ENCODE data around the gene NMT2.

NMT2 gene

DNA sequence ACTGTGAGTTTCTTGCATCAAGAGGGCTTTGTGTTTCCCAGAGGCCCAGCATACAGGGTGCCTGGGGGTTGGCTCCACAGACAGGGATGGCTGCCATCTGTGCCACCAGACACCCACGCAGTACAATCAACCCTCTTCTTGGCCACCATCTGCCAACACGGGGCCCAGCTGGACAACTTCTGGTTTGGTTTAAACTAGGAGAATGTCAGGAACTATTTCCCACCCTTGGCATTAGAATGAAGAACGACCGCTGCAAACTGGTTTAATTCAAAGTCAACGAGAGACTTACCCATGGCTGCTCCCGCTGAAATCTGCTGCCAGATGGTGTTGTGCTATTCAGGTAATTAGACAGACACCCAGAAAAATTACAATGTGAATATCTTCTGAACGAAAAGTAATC lies 27.8 kb downstream of the NMT2 start:
- DNase-seq = no peak

DNA sequence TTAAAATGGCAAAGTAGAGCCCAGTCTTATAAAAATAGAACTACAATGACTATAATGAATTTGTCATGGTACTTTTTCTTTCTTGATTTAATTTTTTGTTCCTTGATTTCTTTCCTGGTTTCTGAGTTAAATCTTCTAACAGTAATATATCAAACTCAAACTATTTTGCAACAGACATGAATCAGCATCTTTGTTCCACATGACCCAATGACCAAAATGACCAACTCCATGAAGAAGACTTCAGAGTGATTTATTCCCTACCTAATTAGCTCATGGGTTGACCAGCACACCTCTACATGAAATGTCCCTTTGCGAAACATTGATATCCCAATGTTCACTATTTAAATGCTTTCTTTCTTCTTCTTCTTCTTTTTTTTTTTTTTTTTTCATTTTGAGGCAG lies 30.9 kb downstream of the NMT2 start:
- no peak for DNase-seq

- DNase-seq = no peak
Observed at GRCh38 chr10:15137036-15137359, 31.5 kb downstream of the NMT2 start.

- no peak for DNase-seq
Observed at GRCh38 chr10:15136129-15137035, 32.1 kb downstream of the NMT2 start.

DNA sequence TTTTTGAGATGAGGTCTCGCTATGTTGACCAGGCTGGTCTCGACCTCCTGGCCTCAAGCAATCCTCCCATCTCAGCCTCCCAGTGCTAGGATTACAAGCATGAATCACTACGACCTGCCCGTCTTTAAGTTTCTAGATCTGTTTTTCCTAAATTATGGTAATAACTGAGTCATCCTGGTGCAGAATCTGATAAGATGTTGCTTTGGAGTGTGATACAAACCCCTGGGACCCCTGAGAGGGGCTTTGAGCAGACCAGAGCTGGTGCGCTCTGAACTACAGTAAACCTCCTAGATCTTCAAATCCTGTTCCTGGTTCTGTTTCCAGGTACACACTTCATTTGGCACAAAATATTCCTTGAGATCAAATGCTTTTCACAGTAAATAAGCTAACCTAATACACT lies 37.2 kb downstream of the NMT2 start:
- no peak for DNase-seq

DNA sequence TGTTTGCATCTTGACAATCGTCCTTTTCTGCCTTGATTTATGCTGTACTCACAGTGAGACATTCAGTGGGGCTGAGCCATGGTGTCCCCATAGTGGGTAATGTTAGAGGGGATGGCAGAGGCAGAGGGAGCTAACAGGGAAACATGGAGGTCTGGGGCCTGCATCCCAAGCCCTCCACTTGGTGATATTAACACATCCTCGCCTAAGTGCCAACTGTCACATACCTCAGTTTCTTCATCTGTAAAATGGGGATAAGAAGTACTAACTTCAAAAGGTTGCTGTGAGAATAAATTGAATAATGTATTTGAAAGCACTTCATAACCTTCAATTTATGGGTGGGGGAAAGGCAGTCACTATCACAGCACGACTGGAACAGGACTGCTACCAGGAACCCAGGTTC lies 43.6 kb downstream of the NMT2 start:
- DNase-seq = no peak

DNA sequence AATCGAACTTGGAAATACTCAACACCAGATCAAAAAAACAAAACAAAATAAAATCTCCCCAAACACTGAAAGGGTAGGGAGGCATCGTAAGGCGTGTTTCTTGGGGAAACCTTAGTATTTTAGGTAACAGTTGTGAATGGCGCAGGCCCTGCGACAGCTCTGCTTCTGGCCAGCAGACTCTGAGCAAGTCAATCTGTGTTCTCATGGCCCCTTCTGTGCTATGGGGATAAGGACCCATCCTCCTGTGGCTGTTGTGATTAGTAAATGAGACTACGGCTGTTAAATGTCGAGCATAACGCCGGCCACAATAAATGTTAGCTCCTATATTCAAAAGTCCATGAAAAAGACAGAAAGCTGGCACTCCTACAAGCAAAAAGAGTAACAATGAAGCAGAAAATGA lies 44.3 kb downstream of the NMT2 start:
- no peak for DNase-seq

DNA sequence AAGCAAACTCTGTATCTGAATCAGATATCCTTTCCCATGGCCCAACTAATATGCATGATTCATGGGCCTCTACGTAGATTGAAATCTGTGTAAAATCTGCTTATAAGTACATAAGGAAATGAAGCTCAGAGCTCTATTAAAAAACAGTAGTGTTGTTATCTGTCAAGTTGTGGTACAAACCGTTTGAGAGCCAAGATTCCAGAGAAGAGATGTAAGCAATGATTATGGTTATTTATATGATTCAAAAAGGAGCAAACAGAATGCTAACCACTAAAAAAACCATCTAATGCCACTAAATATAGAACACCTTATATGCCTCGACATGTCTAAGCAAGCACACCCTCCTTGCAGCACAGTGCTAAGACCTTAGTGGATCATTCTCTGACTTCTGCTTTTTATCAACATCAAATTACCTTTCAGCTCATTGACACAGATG lies 44.7 kb downstream of the NMT2 start:
- DNase-seq = no peak

GRCh38 chr10:15122477-15123030 lies 45.9 kb downstream of the NMT2 start:
- no peak for DNase-seq

- no peak for DNase-seq
Observed at GRCh38 chr10:15121707-15122106, 46.8 kb downstream of the NMT2 start.

DNA sequence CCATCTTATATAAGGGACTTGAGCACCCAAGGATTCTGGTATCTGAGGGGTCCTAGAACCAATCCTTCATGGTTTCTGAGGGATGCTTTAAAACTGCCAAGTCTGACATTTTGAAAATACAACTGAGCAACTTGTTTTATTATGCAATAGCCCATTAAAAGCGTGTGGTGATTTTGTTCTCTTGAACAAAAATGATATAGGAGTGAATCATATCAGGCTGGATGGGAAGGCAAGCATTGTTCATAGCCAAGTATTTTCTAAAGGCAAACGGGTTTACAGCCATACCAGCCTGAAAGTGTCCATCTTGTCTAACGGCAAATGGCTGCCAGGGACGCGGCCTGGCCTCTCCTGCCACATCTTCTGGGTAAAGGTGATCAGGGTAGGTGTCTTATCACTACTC lies 48.0 kb downstream of the NMT2 start:
- no peak for DNase-seq

DNA sequence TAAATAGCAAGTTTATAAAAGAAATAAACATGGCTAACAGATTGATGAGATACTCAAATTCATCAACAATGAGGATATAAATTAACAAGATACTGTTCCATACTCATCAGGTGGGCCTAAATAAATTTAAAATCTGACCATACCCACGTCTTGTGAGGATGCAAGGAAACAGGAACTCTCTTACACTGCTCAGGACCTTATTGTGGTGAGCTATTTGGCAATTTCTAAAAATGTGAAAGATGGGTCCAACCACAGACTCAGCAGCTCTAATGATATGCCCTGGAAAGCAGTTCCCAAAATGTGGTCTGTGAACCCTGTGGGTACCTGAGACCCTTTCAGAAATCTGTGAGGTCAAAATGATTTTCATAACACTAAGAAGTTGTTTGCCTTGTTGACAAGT lies 49.9 kb downstream of the NMT2 start:
- no peak for DNase-seq

DNA sequence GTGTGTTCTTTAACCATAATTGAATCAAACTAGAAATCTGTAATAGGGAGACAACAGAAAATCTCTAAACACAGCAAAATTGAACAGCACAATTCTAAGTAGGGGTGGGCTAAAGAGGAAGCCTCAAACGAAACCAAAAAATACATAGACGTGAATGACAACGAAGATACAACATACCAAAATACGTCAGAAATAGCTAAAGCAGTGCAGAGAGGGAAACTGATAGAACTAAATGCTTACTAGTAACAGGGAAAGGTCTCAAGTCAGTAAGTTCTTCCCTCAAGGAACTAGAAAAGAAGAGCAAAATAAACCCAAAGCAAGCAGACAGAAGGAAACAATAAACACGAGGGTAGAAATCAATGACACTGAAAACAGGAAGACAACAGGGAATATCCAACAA lies 52.3 kb downstream of the NMT2 start:
- DNase-seq = no peak

GRCh38 chr10:15113766-15114165 lies 54.7 kb downstream of the NMT2 start:
- no peak for DNase-seq

GRCh38 chr10:15112657-15113056 lies 55.8 kb downstream of the NMT2 start:
- DNase-seq = no peak

GRCh38 chr10:15106352-15107013 lies 62.0 kb downstream of the NMT2 start:
- DNase-seq = peak; percentile 75

DNA sequence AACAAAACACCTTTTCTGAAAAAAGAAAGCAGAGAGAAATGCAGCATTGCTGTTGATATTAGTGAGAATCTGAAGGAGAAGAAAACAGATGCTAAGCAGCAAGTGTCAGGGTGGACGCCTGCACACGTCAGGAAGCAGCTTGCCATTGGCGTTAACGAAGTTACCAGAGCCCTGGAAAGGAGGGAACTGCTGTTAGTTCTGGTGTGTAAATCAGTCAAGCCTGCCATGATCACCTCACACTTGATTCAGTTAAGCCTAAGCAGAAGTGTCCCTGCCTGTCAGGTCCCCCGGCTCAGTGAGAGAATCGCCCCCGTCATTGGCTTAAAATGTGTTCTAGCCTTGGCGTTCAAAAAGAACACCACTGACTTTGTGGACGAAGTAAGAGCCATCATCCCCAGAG lies 65.0 kb downstream of the NMT2 start:
- no peak for DNase-seq

DNA sequence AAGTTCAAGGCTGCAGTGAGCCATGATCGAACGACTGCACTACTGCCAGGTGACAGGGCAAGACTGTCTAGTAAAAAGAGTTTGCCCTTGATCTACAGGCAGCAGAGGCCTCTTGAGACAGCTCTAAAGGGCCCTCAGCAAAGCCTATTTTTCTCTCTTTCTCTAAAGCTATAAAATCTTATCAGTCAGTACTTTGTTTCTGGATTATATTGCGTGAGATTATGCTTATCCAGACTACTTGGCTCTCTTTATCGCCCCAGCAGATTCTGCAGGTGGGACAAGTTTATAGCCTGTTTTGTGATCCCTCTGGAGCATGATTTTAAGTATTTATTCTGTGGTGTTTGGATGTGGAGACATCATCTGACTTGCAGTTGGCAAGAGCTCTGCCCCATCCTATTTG lies 68.6 kb downstream of the NMT2 start:
- no peak for DNase-seq

GRCh38 chr10:15097011-15097812 lies 71.3 kb downstream of the NMT2 start, which contains the start of gene RPP38:
TSS of gene RPP38 (plus strand) at chr10:15097355. CDS start at chr10:15103315, 5,960 bp downstream.
- DNase-seq = peak; percentile 94

GRCh38 chr10:15096661-15097010 lies 71.9 kb downstream of the NMT2 start:
- DNase-seq = no peak

DNA sequence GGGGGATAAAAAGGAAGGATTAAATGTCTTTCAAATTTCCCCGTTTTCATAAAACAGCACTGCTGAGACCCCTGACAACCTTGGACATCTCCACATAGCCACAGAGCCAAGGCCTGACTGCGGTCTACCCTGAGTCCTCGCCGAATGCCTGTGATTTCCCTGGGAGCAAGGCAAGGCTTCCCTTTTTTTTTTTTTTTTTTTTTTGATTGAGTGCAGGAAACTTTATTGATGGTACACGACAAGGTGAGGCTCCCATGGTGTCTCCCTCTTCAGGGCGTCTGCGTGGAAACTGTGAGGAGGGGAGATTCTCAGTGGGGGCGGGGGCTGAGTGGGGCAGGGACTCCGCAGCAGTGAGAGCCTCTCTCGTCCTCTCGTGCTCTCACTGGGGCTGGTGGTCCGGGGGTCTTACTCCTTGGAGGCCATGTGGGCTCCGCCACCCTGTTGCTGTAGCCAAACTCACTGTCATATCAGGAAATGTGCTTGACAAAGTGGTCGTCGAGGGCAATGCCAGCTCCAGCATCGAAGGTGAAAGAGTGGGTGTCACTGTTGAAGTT lies 75.6 kb downstream of the NMT2 start:
- no peak for DNase-seq

DNA sequence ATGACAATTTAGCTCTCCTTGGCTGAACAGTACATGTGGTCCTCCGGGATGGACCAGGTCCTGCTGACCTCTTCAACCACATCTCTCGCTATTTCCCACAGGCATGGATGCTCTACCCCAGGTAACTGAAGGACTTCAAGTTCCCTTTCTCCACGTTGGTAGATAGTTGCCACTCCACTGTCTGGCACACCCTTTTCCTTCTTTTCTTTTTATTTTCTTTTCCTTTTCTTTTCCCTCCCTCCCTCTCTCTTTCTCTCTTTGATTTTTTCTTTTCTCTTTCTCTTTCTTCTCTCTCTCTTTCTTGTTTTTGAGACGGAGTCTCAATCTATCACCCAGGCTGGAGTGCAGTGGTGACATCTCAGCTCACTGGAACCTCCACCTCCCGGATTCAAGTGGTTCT lies 77.1 kb downstream of the NMT2 start:
- DNase-seq = no peak
